GM20000 (cell line): Measurements from ENCODE around the gene CDH23.

Experiments
- DNase-seq: peaks from one replicate; pipeline ENCODE4 v3.0.0; 2012; ENCODE audit warnings: low spot score
- CTCF ChIP-seq: IDR thresholded peaks from 2 replicates; pipeline ENCODE4 v1.5.1; 2012; ENCODE audit warnings: mild to moderate bottlenecking, control low read depth; ENCODE audit errors: extremely low read depth, missing control alignments

CDH23 gene

DNA sequence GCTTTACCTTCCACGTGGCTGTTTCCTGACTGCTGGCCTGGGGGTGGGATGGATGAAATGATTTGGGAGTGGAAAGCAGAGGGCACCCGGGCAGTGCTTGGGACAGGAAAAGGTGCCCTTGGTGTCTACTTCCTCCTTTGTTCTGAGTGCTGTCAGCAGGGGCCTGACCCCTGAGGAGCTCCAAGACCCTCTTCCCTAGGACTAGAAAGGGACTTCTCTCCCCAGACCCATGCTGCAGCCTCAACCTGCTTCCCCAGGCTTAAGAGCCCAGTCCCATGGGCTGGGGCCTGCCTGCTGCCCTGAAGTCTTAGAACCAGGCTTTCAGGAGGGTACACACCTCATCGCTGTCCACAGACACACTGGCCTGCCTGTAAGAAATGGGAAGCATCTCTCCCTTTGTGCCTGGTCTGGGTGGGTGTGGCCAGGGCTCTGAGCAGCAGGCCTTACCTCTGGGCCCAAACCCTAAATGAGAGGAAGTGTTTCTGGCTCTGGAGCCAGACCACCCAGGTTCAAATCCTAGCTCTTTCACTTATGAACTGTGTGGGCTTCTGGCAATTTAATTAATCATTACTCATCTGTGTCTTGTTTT, 12.9 kb downstream of the CDH23 start:
- no peak for TF ChIP-seq CTCF
- no peak for DNase-seq

DNA sequence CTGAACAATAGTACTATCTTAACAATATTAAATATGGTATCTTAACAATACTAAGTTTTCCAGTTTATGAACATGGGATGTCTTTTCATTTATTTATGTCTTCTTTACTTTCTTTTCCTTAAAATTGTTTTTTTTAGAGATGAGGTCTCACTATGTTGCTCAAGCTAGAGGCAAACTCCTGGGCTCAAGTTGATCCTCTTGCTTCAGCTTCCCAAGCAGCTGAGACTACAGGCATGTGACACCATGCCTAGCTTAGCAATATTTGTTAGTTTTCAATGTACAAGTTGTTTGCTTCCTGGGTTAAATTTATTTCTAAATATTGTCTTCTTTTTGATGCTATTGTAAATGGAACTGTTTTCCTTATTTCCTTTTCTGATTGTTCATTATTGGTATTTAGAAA, 16.9 kb downstream of the CDH23 start:
- DNase-seq: no peak
- no peak for TF ChIP-seq CTCF

- no peak for DNase-seq
- no peak for TF ChIP-seq CTCF
These were observed 17.6 kb downstream of the CDH23 start for GRCh38 chr10:71414359-71414758.

- no peak for TF ChIP-seq CTCF
- DNase-seq: no peak
These were observed 22.4 kb downstream of the CDH23 start for GRCh38 chr10:71419002-71419540.

- DNase-seq: no peak
- TF ChIP-seq CTCF: no peak
These were observed 23.0 kb downstream of the CDH23 start for GRCh38 chr10:71419750-71420149.

DNA sequence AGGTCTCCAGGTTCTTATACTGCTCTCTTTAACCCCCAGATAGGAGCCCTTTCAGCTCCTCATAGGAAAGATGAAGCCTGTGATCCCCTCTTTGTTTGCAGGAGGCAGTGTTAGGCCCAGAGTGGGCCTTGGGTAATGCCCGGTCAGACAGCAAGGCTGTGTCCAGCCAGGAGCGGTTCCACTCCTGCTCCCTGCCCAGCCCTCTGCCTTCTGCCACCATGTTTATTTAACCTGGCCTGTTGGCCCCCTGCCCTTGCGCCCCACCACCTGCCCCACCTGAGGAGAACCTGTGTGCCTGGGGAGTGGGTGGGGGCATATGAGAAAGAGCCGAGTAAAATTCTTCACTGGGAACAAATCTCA, 24.3 kb downstream of the CDH23 start:
- DNase-seq: no peak
- no peak for TF ChIP-seq CTCF

GRCh38 chr10:71423250-71423649, 26.5 kb downstream of the CDH23 start:
- TF ChIP-seq CTCF: no peak
- DNase-seq: no peak
